ENCODE results near the gene CDK5RAP3.

The CDK5RAP3 gene, protein sequence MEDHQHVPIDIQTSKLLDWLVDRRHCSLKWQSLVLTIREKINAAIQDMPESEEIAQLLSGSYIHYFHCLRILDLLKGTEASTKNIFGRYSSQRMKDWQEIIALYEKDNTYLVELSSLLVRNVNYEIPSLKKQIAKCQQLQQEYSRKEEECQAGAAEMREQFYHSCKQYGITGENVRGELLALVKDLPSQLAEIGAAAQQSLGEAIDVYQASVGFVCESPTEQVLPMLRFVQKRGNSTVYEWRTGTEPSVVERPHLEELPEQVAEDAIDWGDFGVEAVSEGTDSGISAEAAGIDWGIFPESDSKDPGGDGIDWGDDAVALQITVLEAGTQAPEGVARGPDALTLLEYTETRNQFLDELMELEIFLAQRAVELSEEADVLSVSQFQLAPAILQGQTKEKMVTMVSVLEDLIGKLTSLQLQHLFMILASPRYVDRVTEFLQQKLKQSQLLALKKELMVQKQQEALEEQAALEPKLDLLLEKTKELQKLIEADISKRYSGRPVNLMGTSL

DNA sequence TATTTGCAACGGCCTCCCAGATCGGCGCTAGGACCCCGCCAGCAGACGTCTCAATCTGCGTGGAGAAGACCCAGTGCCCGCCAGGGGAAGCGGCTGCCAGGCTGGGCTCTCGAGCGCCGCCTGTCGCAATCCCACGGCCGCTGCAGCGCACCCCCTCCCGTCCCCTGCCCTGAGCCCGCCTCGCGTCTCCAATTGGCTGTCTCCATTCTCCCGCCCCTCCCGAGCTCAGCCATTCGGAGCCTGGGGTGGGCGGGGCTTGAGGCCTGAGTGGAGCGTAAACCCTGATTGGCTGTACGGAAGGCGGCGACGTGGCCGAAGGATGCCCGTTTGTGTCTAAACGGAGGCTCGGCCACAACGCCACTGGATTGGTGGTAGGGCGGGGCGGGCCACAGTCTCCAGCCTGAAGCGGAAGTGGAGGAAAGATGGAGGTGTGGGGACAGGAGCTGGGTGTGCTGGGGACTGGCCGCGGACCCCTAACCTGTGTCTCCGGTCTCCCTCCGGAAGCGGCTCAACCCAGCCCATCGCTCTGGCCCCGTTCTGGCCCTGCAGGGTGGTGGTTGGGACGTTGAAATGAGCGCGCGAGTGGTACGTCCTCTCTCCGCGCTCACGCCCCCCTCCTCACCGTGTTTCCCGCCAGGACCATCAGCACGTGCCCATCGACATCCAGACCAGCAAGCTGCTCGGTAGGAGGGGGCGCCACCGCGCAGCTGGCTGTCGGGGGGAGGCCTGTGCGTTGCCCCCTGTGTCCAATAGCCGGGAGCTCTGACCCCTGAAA lies at the start of gene CDK5RAP3:
TSS of gene CDK5RAP3 (plus strand) at position 389 of the 775 bp plus-strand sequence. CDS start at position 423, 34 bp downstream.
- peak within 1 kb of the TSS; percentile 78 for H3K27ac ChIP-seq
- ChIA-PET POLR2A (ENCODE audit: low non-redundant PET) (interaction anchor here (0.9 kb wide), 2 partner anchors 13 to 46 kb away, joined by 3 to 4 read pairs; partner anchors contain the start of gene PRR15L), CTCF (interaction anchor here (0.6 to 2.3 kb wide), 9 partner anchors 10 to 1687 kb away, joined by 3 to 17 read pairs (median 4); partner anchors contain the start of genes PRR15L and SP2)
- peak; percentile 97 for DNase-seq (ENCODE audit: low spot score)
- TF ChIP-seq, protein P1, sequence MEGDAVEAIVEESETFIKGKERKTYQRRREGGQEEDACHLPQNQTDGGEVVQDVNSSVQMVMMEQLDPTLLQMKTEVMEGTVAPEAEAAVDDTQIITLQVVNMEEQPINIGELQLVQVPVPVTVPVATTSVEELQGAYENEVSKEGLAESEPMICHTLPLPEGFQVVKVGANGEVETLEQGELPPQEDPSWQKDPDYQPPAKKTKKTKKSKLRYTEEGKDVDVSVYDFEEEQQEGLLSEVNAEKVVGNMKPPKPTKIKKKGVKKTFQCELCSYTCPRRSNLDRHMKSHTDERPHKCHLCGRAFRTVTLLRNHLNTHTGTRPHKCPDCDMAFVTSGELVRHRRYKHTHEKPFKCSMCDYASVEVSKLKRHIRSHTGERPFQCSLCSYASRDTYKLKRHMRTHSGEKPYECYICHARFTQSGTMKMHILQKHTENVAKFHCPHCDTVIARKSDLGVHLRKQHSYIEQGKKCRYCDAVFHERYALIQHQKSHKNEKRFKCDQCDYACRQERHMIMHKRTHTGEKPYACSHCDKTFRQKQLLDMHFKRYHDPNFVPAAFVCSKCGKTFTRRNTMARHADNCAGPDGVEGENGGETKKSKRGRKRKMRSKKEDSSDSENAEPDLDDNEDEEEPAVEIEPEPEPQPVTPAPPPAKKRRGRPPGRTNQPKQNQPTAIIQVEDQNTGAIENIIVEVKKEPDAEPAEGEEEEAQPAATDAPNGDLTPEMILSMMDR (conservative IDR thresholded peaks at IDR 0.05; ENCODE audit: low read depth) = peak; percentile 100

DNA sequence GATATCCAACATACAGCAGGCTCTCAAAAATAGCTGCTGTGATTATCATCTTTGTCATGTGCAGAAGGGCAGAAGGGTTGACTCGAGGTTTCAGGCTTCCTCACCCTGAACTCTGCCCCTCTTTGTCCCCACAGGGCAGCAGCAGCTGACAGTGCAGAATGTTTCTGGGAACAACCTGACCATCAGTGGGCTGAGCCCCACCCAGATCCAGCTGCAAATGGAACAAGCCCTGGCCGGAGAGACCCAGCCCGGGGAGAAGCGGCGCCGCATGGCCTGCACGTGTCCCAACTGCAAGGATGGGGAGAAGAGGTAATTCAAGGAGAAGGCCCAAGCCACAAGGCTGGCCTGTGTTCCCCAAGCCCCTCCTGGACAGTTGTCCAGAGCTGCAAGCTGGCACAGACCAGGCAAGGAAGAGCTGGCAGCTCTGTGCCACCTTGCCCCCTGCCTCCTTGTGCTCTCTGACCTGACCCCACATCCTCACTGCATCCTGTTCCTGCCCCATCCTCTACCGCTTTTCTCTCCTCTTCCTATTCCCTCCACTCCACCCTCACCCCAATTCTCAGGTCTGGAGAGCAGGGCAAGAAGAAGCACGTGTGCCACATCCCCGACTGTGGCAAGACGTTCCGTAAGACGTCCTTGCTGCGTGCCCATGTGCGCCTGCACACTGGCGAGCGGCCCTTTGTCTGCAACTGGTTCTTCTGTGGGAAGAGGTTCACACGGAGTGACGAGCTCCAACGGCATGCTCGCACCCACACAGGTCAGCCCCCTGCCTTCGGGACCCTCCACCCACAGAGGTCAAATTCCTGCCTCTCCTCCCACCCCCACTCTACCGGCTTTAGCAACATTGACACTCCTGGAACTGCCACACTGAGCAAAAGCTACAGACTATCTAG lies 45.9 kb upstream of the CDK5RAP3 start:
- TF ChIP-seq, protein P1 (conservative IDR thresholded peaks at IDR 0.05; ENCODE audit: low read depth) = no peak
- ChIA-PET CTCF (interaction anchor here (1.6 kb wide), 1 partner anchor 11 kb away, joined by 8 read pairs; no protein-coding TSS in a partner anchor), POLR2A (ENCODE audit: low non-redundant PET) (interaction anchor here (1.2 kb wide), 1 partner anchor 46 kb away, joined by 4 read pairs; the partner anchor contains the start of gene CDK5RAP3)
- peak overlapping the region; percentile 11; the same call in 1 of the 2 replicates for H3K27ac ChIP-seq
- DNase-seq (ENCODE audit: low spot score) = no peak

DNA sequence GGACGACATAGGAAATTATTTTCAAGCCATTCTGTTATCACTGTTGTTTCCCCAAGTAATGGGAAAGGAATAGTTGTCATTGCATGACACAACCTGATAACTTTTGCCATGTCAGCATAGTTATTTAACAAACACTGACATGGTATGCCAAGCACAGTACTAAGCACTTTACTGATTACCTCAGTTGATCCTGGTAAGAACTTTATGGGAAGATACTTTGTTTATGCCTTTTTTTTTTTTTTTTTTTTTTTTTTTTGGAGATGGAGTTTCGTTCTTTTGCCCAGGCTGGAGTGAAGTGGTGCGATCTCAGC lies 45.3 kb upstream of the CDK5RAP3 start:
- ChIA-PET POLR2A (ENCODE audit: low non-redundant PET) (interaction anchor here (1.2 kb wide), 1 partner anchor 45 kb away, joined by 4 read pairs; the partner anchor contains the start of gene CDK5RAP3), CTCF (no interaction called here)
- TF ChIP-seq, protein P1 (conservative IDR thresholded peaks at IDR 0.05; ENCODE audit: low read depth) = no peak
- DNase-seq (ENCODE audit: low spot score) = no peak
- no peak overlapping the region for H3K27ac ChIP-seq

DNA sequence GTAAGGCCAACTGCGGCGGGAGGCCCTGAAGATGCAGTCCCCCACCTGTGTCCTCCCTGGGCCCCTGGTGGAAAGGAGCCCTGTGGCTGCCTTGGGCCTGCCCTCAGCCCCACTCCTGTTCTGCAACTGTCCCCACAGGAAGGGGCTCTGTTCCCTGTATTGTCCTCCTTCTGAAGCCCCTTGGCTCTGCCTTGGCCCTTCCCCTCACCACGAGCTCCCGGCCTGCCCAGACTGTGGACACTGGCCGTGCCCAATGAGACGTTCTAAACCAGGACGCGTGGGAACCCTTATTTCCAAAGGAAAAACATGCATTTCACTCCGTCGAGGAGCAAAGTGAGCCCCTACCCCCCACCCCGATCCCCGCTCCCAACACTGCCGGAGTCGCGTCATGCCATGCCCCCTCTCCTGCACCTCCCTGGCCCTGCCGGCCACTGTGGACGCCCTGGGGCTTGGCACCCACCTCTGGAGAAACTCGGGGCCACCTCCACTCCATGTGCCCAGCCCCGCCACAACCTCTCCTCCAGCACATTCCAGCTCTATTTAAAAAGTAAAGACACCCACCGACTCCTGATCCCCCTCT lies 43.0 kb upstream of the CDK5RAP3 start:
- no peak for DNase-seq (ENCODE audit: low spot score)
- TF ChIP-seq, protein P1 (conservative IDR thresholded peaks at IDR 0.05; ENCODE audit: low read depth) = no peak
- CTCF ChIA-PET = interaction anchor here (0.5 kb wide), 1 partner anchor 22 kb away, joined by 3 read pairs; no protein-coding TSS in a partner anchor
- H3K27ac ChIP-seq = peak overlapping the region; percentile 6; the same call in 1 of the 2 replicates
- POLR2A ChIA-PET (ENCODE audit: low non-redundant PET) = no interaction called here

DNA sequence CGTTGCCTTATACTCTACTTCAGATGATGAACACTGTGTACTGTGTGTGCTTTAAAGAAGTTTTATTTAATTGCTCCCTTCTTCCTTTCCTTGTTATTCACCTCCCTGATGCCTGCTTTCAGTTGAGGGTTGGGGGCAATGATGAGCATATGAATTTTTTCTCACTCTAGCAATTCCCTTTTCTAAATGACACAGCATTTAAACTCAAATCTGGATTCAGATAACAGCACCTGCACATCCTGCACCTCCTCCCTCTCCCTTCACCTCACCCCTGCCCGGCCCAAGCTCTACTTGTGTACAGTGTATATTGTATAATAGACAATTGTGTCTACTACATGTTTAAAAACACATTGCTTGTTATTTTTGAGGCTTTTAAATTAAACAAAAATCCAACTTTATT lies 42.5 kb upstream of the CDK5RAP3 start:
- TF ChIP-seq, protein P1 (conservative IDR thresholded peaks at IDR 0.05; ENCODE audit: low read depth) = no peak
- POLR2A ChIA-PET (ENCODE audit: low non-redundant PET) = no interaction called here
- no peak for DNase-seq (ENCODE audit: low spot score)
- CTCF ChIA-PET = no interaction called here
- no peak overlapping the region for H3K27ac ChIP-seq
